GM21360 (cell line): ENCODE measurements around the gene GABBR2.

Experiments
- ATAC-seq: cut with Tn5 transposase; IDR thresholded peaks from one replicate; pipeline ENCODE4 v1.9.1; 2021; ENCODE audit warnings: mild to moderate bottlenecking, moderate library complexity; ENCODE audit not compliant: unreplicated experiment

The GABBR2 gene

GRCh38 chr9:98639133-98639532, 69.6 kb downstream of the GABBR2 start:
- ATAC-seq: no peak

- no peak for ATAC-seq
These were observed 71.4 kb downstream of the GABBR2 start for GRCh38 chr9:98637381-98637780.

- no peak for ATAC-seq
These were observed 73.4 kb downstream of the GABBR2 start for GRCh38 chr9:98635374-98635773.

GRCh38 chr9:98634685-98635336, 73.9 kb downstream of the GABBR2 start:
- no peak for ATAC-seq

- no peak for ATAC-seq
These were observed 75.9 kb downstream of the GABBR2 start for GRCh38 chr9:98632839-98633238.

GRCh38 chr9:98627296-98627695, 81.4 kb downstream of the GABBR2 start:
- no peak for ATAC-seq

- ATAC-seq: no peak
These were observed 83.0 kb downstream of the GABBR2 start for GRCh38 chr9:98625728-98626127.

- ATAC-seq: no peak
These were observed 88.9 kb downstream of the GABBR2 start for GRCh38 chr9:98619788-98620187.

GRCh38 chr9:98615633-98616032, 93.1 kb downstream of the GABBR2 start:
- ATAC-seq: no peak

- no peak for ATAC-seq
These were observed 93.8 kb downstream of the GABBR2 start for GRCh38 chr9:98614941-98615340.

- ATAC-seq: no peak
These were observed 96.5 kb downstream of the GABBR2 start for GRCh38 chr9:98612061-98612752.

GRCh38 chr9:98611319-98611718, 97.4 kb downstream of the GABBR2 start:
- no peak for ATAC-seq

- ATAC-seq: no peak
These were observed 98.0 kb downstream of the GABBR2 start for GRCh38 chr9:98610711-98611110.

GRCh38 chr9:98610211-98610610, 98.5 kb downstream of the GABBR2 start:
- no peak for ATAC-seq

GRCh38 chr9:98609646-98610045, 99.1 kb downstream of the GABBR2 start:
- no peak for ATAC-seq

GRCh38 chr9:98607787-98608186, 100.9 kb downstream of the GABBR2 start:
- no peak for ATAC-seq

GRCh38 chr9:98607152-98607551, 101.6 kb downstream of the GABBR2 start:
- no peak for ATAC-seq

- no peak for ATAC-seq
These were observed 102.0 kb downstream of the GABBR2 start for GRCh38 chr9:98606730-98607129.

GRCh38 chr9:98605116-98605515, 103.6 kb downstream of the GABBR2 start:
- ATAC-seq: no peak

- no peak for ATAC-seq
These were observed 104.8 kb downstream of the GABBR2 start for GRCh38 chr9:98603821-98604383.

- no peak for ATAC-seq
These were observed 105.8 kb downstream of the GABBR2 start for GRCh38 chr9:98602839-98603500.

- no peak for ATAC-seq
These were observed 108.1 kb downstream of the GABBR2 start for GRCh38 chr9:98600631-98601030.
